Panc1 (cell line): ENCODE data around the gene DPEP3.

ENCODE experiments used
- CTCF ChIP-seq: fragments of 450-650 bp; IDR thresholded peaks from 2 replicates; pipeline ENCODE4 v1.5.1; 2017; ENCODE audit warnings: mild to moderate bottlenecking
- POLR2AphosphoS5 ChIP-seq: IDR thresholded peaks from 2 replicates; pipeline ENCODE4 v1.6.1; 2012; ENCODE audit warnings: mild to moderate bottlenecking, low read depth, low read length, moderate library complexity

GRCh38 chr16:67957622-67958021, 22.7 kb downstream of the DPEP3 start:
- TF ChIP-seq CTCF (no peak), POLR2AphosphoS5 (no peak)
